Panc1 (cell line): Measurements from ENCODE around the gene ZIM2.

Source experiments
- CTCF ChIP-seq: fragments of 450-650 bp; IDR thresholded peaks from 2 replicates; pipeline ENCODE4 v1.5.1; 2017; ENCODE audit warnings: mild to moderate bottlenecking
- POLR2AphosphoS5 ChIP-seq: IDR thresholded peaks from 2 replicates; pipeline ENCODE4 v1.6.1; 2012; ENCODE audit warnings: mild to moderate bottlenecking, low read depth, low read length, moderate library complexity
- REST ChIP-seq, 2 experiments: IDR thresholded peaks; 2 replicates each; pipeline ENCODE4 v1.6.1; 2011 to 2012; ENCODE audit warnings: low read depth in 2 of 2, control low read depth in 1 of 2, low read length in 1 of 2, mild to moderate bottlenecking in 1 of 2, moderate library complexity in 1 of 2; ENCODE audit not compliant: insufficient read depth in 1 of 2
- SIN3A ChIP-seq: IDR thresholded peaks from 2 replicates; pipeline ENCODE4 v1.6.1; 2012; ENCODE audit warnings: low read depth, mild to moderate bottlenecking, low read length, moderate library complexity, borderline replicate concordance; ENCODE audit not compliant: insufficient read depth
- TCF7L2 ChIP-seq: IDR thresholded peaks from 2 replicates; pipeline ENCODE4 v1.6.1; 2011; ENCODE audit warnings: mild to moderate bottlenecking, low read depth, low read length, inconsistent platforms

GRCh38 chr19:56841193-56841543 is 642 bp upstream of the ZIM2 start:
- no peak for TF ChIP-seq REST (IDR thresholded peaks at IDR 0.05; ENCODE audit: insufficient read depth in 1 of 2, low read depth in 2 of 2, low read length in 1 of 2)
- no peak for TF ChIP-seq CTCF
- no peak for TF ChIP-seq POLR2AphosphoS5
- no peak for TF ChIP-seq TCF7L2
- TF ChIP-seq SIN3A = no peak
